ENCODE measurements around the gene SDC4. TPM values are rescaled to one million over a fixed set of nuclear protein-coding genes. Genes with fewer than 3 reads are reported as not detected.
A peak's percentile ranks its signal among the peaks of the same experiment; 100 is the strongest.

SDC4 gene
- total RNA-seq = 100 to 1,000 TPM in 2 of 3 donors, 10 to 100 TPM in 1; 94.0 to 138 (median 102) TPM

- H3K36me3 Mint-ChIP-seq (ENCODE audit: insufficient read depth) = no peaks in the 10 kb centered on the region
- H3K4me3 Mint-ChIP-seq = peak within 1 kb of the TSS; percentile 84
- peaks cover 8% of the 10 kb centered on the region for H3K27me3 Mint-ChIP-seq (ENCODE audit: low read depth)
- ATAC-seq = peak; percentile 83 to 88
- no peaks in the 10 kb centered on the region for H3K9me3 Mint-ChIP-seq
- DNase-seq = peak; percentile 62
- H3K4me1 Mint-ChIP-seq (ENCODE audit: low read depth) = peaks cover 25% of the 10 kb centered on the region
Measured at GRCh38 chr20:45347936-45348778, at the start of gene SDC4. Gene SDC4 (minus strand): TSS chr20:45348424. CDS start chr20:45348384, 40 bp downstream.

GRCh38 chr20:45395114-45395415, 46.8 kb upstream of the SDC4 start:
- Mint-ChIP-seq H3K4me1 (ENCODE audit: low read depth) (peaks cover 5% of the 10 kb centered on the region), H3K36me3 (ENCODE audit: insufficient read depth) (peaks cover 10% of the 10 kb centered on the region), H3K9me3 (peaks cover 9% of the 10 kb centered on the region), H3K4me3 (no peak overlapping the region), H3K27me3 (ENCODE audit: low read depth) (no peaks in the 10 kb centered on the region)
- DNase-seq (no peak), ATAC-seq (no peak)

- Mint-ChIP-seq H3K27me3 (ENCODE audit: low read depth) (no peaks in the 10 kb centered on the region), H3K4me3 (no peak overlapping the region), H3K9me3 (peaks cover 3% of the 10 kb centered on the region), H3K36me3 (ENCODE audit: insufficient read depth) (peaks cover 6% of the 10 kb centered on the region), H3K4me1 (ENCODE audit: low read depth) (peaks cover 5% of the 10 kb centered on the region)
- DNase-seq = no peak
- no peak for ATAC-seq
Measured at GRCh38 chr20:45394221-45395113, 46.2 kb upstream of the SDC4 start.

GRCh38 chr20:45392733-45393132, 44.5 kb upstream of the SDC4 start:
- Mint-ChIP-seq H3K27me3 (ENCODE audit: low read depth) (no peaks in the 10 kb centered on the region), H3K9me3 (no peaks in the 10 kb centered on the region), H3K4me1 (ENCODE audit: low read depth) (peaks cover 3% of the 10 kb centered on the region), H3K4me3 (no peak overlapping the region), H3K36me3 (ENCODE audit: insufficient read depth) (peaks cover 6% of the 10 kb centered on the region)
- ATAC-seq = no peak
- DNase-seq = no peak

GRCh38 chr20:45391559-45391958, 43.3 kb upstream of the SDC4 start:
- no peak for ATAC-seq
- peaks cover 7% of the 10 kb centered on the region for H3K4me1 Mint-ChIP-seq (ENCODE audit: low read depth)
- no peak for DNase-seq
- no peaks in the 10 kb centered on the region for H3K27me3 Mint-ChIP-seq (ENCODE audit: low read depth)
- no peaks in the 10 kb centered on the region for H3K9me3 Mint-ChIP-seq
- peaks cover 12% of the 10 kb centered on the region for H3K36me3 Mint-ChIP-seq (ENCODE audit: insufficient read depth)
- H3K4me3 Mint-ChIP-seq = no peak overlapping the region

GRCh38 chr20:45390931-45391330, 42.7 kb upstream of the SDC4 start:
- Mint-ChIP-seq H3K27me3 (ENCODE audit: low read depth) (no peaks in the 10 kb centered on the region), H3K9me3 (no peaks in the 10 kb centered on the region), H3K36me3 (ENCODE audit: insufficient read depth) (peaks cover 12% of the 10 kb centered on the region), H3K4me1 (ENCODE audit: low read depth) (peaks cover 7% of the 10 kb centered on the region), H3K4me3 (no peak overlapping the region)
- ATAC-seq (no peak), DNase-seq (no peak)

GRCh38 chr20:45387274-45387673, 39.0 kb upstream of the SDC4 start:
- ATAC-seq (peak in 1 of 2 donors; percentile 32), DNase-seq (no peak)
- H3K36me3 Mint-ChIP-seq (ENCODE audit: insufficient read depth) = peaks cover 13% of the 10 kb centered on the region
- peaks cover 7% of the 10 kb centered on the region for H3K4me1 Mint-ChIP-seq (ENCODE audit: low read depth)
- no peaks in the 10 kb centered on the region for H3K27me3 Mint-ChIP-seq (ENCODE audit: low read depth)
- no peaks in the 10 kb centered on the region for H3K9me3 Mint-ChIP-seq
- no peak overlapping the region for H3K4me3 Mint-ChIP-seq

GRCh38 chr20:45378191-45378590, 30.0 kb upstream of the SDC4 start, which contains the start of gene TP53TG5:
Gene TP53TG5 (minus strand): TSS chr20:45378325. CDS start chr20:45378236, 89 bp downstream.
- no peaks in the 10 kb centered on the region for H3K9me3 Mint-ChIP-seq
- H3K27me3 Mint-ChIP-seq (ENCODE audit: low read depth) = no peaks in the 10 kb centered on the region
- no peak for DNase-seq
- H3K4me1 Mint-ChIP-seq (ENCODE audit: low read depth) = peaks cover 12% of the 10 kb centered on the region
- ATAC-seq = no peak
- H3K36me3 Mint-ChIP-seq (ENCODE audit: insufficient read depth) = peaks cover 11% of the 10 kb centered on the region
- H3K4me3 Mint-ChIP-seq = no peak within 1 kb of the TSS

GRCh38 chr20:45377269-45377668, 29.0 kb upstream of the SDC4 start:
- Mint-ChIP-seq H3K4me3 (no peak overlapping the region), H3K27me3 (ENCODE audit: low read depth) (no peaks in the 10 kb centered on the region), H3K36me3 (ENCODE audit: insufficient read depth) (peaks cover 8% of the 10 kb centered on the region), H3K9me3 (no peaks in the 10 kb centered on the region), H3K4me1 (ENCODE audit: low read depth) (peaks cover 19% of the 10 kb centered on the region)
- ATAC-seq (no peak), DNase-seq (no peak)

- DNase-seq (no peak), ATAC-seq (no peak)
- no peaks in the 10 kb centered on the region for H3K27me3 Mint-ChIP-seq (ENCODE audit: low read depth)
- H3K9me3 Mint-ChIP-seq = no peaks in the 10 kb centered on the region
- peaks cover 24% of the 10 kb centered on the region for H3K4me1 Mint-ChIP-seq (ENCODE audit: low read depth)
- peaks cover 4% of the 10 kb centered on the region for H3K36me3 Mint-ChIP-seq (ENCODE audit: insufficient read depth)
- no peak overlapping the region for H3K4me3 Mint-ChIP-seq
Measured at GRCh38 chr20:45374966-45375365, 26.7 kb upstream of the SDC4 start.

- Mint-ChIP-seq H3K27me3 (ENCODE audit: low read depth) (no peaks in the 10 kb centered on the region), H3K36me3 (ENCODE audit: insufficient read depth) (peaks cover 4% of the 10 kb centered on the region), H3K4me3 (peak overlapping the region; percentile 85), H3K9me3 (no peaks in the 10 kb centered on the region), H3K4me1 (ENCODE audit: low read depth) (peaks cover 27% of the 10 kb centered on the region)
- ATAC-seq (no peak), DNase-seq (no peak)
Measured at GRCh38 chr20:45374101-45374467, 25.9 kb upstream of the SDC4 start.

- peak overlapping the region; percentile 85 for H3K4me3 Mint-ChIP-seq
- no peaks in the 10 kb centered on the region for H3K9me3 Mint-ChIP-seq
- H3K36me3 Mint-ChIP-seq (ENCODE audit: insufficient read depth) = peaks cover 8% of the 10 kb centered on the region
- peaks cover 33% of the 10 kb centered on the region for H3K4me1 Mint-ChIP-seq (ENCODE audit: low read depth)
- peak; percentile 92 for DNase-seq
- no peaks in the 10 kb centered on the region for H3K27me3 Mint-ChIP-seq (ENCODE audit: low read depth)
- ATAC-seq = peak; percentile 95
Measured at GRCh38 chr20:45373353-45374100, 25.3 kb upstream of the SDC4 start.

- Mint-ChIP-seq H3K36me3 (ENCODE audit: insufficient read depth) (peaks cover 15% of the 10 kb centered on the region), H3K4me3 (peak overlapping the region; percentile 85), H3K27me3 (ENCODE audit: low read depth) (no peaks in the 10 kb centered on the region), H3K9me3 (no peaks in the 10 kb centered on the region), H3K4me1 (ENCODE audit: low read depth) (peaks cover 40% of the 10 kb centered on the region)
- ATAC-seq = peak in 1 of 2 donors; percentile 2
- DNase-seq = no peak
Measured at GRCh38 chr20:45372646-45373352, 24.6 kb upstream of the SDC4 start.

All from activated T-cell treated with anti-CD3 and anti-CD28 coated beads, Interleukin-2, amount 50 U/mL, for 4 hours (primary cell).